ENCODE data around the gene PARD3.

The PARD3 gene

DNA sequence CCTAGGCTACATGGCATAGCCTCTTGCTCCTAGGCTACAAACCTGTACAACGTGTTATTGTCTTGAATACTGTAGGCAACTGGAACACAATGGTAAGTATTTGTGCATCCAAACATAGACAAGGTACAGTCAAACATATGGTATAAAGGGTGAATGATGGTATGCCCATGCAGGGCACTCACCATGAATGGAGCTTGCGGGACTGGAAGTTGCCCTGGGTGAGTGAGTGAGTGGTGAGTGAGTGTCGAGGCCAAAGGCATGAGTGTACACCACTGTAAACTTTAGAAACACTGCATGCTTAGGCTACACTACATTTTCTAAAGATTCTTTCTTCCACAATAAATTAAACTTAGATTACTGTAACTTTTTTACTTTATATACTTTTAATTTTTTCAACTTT is 165.7 kb downstream of the PARD3 start:
- Histone ChIP-seq H3K27ac (ENCODE audit: low read depth, low read length) (no peak overlapping the region), H3K9me2 (replicated peaks; ENCODE audit: insufficient read depth, low read length) (no peaks in the 10 kb centered on the region), H2AFZ (ENCODE audit: low read depth, low read length, severe bottlenecking) (no peak overlapping the region), H4K20me1 (ENCODE audit: low read depth, low read length) (no peaks in the 10 kb centered on the region), H3K9me3 (ENCODE audit: insufficient read depth, low read length) (no peaks in the 10 kb centered on the region), H3K9ac (ENCODE audit: low read length) (no peak overlapping the region), H3K4me3 (ENCODE audit: insufficient read depth, low read length, poor library complexity, severe bottlenecking) (no peak overlapping the region), H3K79me2 (ENCODE audit: insufficient read depth, low read length) (no peaks in the 10 kb centered on the region), H3F3A (ENCODE audit: insufficient read depth) (no peaks in the 10 kb centered on the region), H3K4me2 (ENCODE audit: low read depth, low read length, poor library complexity, severe bottlenecking) (no peak overlapping the region), H3K27me3 (ENCODE audit: low read length) (no peaks in the 10 kb centered on the region), H3K36me3 (ENCODE audit: low read length) (no peaks in the 10 kb centered on the region)
- TF ChIP-seq, protein P1, sequence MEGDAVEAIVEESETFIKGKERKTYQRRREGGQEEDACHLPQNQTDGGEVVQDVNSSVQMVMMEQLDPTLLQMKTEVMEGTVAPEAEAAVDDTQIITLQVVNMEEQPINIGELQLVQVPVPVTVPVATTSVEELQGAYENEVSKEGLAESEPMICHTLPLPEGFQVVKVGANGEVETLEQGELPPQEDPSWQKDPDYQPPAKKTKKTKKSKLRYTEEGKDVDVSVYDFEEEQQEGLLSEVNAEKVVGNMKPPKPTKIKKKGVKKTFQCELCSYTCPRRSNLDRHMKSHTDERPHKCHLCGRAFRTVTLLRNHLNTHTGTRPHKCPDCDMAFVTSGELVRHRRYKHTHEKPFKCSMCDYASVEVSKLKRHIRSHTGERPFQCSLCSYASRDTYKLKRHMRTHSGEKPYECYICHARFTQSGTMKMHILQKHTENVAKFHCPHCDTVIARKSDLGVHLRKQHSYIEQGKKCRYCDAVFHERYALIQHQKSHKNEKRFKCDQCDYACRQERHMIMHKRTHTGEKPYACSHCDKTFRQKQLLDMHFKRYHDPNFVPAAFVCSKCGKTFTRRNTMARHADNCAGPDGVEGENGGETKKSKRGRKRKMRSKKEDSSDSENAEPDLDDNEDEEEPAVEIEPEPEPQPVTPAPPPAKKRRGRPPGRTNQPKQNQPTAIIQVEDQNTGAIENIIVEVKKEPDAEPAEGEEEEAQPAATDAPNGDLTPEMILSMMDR (IDR thresholded peaks at IDR 0.05; ENCODE audit: insufficient read depth, low read length, poor library complexity, severe bottlenecking): no peak
- no peak for TF ChIP-seq EZH2phosphoT487 (conservative IDR thresholded peaks at IDR 0.05; ENCODE audit: low read length)

DNA sequence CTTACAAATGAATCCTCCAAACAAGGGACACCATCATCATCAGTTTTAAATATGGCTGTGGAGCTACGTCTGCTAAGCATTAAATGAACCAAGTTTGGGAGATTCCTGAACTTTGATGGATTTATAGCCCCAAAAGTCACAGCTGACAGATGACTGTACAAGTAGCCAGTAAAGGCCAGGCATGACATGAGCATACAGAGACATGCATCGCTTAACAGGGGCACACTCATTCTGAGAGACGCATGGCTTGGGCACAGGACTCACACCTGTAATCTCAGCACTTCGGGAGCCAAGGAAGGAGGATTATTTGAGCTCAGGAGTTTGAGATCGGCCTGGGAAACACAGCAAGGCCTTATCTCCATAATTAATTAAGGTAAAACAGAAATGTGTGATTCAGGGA is 166.2 kb downstream of the PARD3 start:
- Histone ChIP-seq H4K20me1 (ENCODE audit: low read depth, low read length) (no peaks in the 10 kb centered on the region), H3K79me2 (ENCODE audit: insufficient read depth, low read length) (no peaks in the 10 kb centered on the region), H3K27me3 (ENCODE audit: low read length) (no peaks in the 10 kb centered on the region)

DNA sequence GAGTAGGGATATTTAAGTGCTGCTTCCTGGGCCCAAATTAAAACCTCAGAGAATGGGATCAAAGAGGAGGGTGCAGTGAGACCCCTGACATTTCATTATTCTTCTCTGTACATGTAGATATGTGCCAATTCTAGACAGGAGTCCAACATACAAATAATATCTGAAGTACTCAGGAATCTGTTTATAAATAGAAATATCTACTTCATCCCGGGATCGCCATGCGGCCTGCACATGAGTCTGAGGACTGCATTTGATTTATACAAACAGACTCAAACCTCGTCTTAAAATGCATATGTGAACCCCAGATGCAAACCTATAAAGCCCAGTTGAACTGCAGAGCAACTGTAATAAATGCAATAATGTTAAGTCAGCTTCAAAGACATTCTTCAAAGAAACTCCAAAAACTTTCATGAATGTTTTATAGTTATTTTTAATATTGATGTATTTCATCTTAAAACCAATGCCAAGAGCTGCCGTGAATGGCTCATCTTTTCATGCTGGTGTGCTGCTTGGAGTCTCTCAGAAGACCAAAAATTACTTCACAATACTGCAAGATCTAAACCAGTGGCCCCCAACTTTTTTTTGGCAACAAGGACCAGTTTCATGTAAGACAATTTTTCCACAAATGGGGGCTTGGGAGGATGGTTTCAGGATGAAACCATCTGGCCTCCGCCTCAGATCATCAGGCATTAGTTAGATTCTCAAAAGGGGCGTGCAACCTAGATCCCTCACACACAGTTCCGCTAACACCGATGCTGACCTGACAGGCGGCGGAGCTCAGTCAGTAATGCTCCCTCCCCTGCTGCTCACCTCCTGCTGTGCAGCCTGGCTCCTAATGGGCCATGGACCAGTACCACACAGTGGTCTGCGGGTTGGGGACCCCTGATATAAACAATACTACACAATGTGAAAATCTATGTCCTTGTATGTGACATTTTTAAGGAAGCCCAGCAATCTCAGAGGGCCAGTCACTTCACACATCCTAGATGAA is 166.9 kb downstream of the PARD3 start:
- Histone ChIP-seq H3K4me2 (ENCODE audit: low read depth, low read length, poor library complexity, severe bottlenecking) (no peak overlapping the region), H3K36me3 (ENCODE audit: low read length) (no peaks in the 10 kb centered on the region), H3K9ac (ENCODE audit: low read length) (no peak overlapping the region), H3K79me2 (ENCODE audit: insufficient read depth, low read length) (no peaks in the 10 kb centered on the region), H3K4me3 (ENCODE audit: insufficient read depth, low read length, poor library complexity, severe bottlenecking) (no peak overlapping the region), H3K9me2 (replicated peaks; ENCODE audit: insufficient read depth, low read length) (no peaks in the 10 kb centered on the region), H3K9me3 (ENCODE audit: insufficient read depth, low read length) (no peaks in the 10 kb centered on the region), H3K27ac (ENCODE audit: low read depth, low read length) (no peak overlapping the region), H3F3A (ENCODE audit: insufficient read depth) (no peaks in the 10 kb centered on the region), H3K27me3 (ENCODE audit: low read length) (no peaks in the 10 kb centered on the region), H4K20me1 (ENCODE audit: low read depth, low read length) (no peaks in the 10 kb centered on the region), H2AFZ (ENCODE audit: low read depth, low read length, severe bottlenecking) (no peak overlapping the region)
- TF ChIP-seq, protein P1 (IDR thresholded peaks at IDR 0.05; ENCODE audit: insufficient read depth, low read length, poor library complexity, severe bottlenecking): no peak
- no peak for TF ChIP-seq EZH2phosphoT487 (conservative IDR thresholded peaks at IDR 0.05; ENCODE audit: low read length)

More for the DNA sequence above, 166.2 kb downstream of the PARD3 start:
- H3K9me2 ChIP-seq (replicated peaks; ENCODE audit: insufficient read depth, low read length): no peaks in the 10 kb centered on the region
- no peak overlapping the region for H3K9ac ChIP-seq (ENCODE audit: low read length)
- H3K36me3 ChIP-seq (ENCODE audit: low read length): no peaks in the 10 kb centered on the region
- H2AFZ ChIP-seq (ENCODE audit: low read depth, low read length, severe bottlenecking): no peak overlapping the region
- H3K27ac ChIP-seq (ENCODE audit: low read depth, low read length): no peak overlapping the region
- no peaks in the 10 kb centered on the region for H3F3A ChIP-seq (ENCODE audit: insufficient read depth)
- TF ChIP-seq, protein P1 (IDR thresholded peaks at IDR 0.05; ENCODE audit: insufficient read depth, low read length, poor library complexity, severe bottlenecking): no peak
- no peak for TF ChIP-seq EZH2phosphoT487 (conservative IDR thresholded peaks at IDR 0.05; ENCODE audit: low read length)
- no peak overlapping the region for H3K4me2 ChIP-seq (ENCODE audit: low read depth, low read length, poor library complexity, severe bottlenecking)
- H3K4me3 ChIP-seq (ENCODE audit: insufficient read depth, low read length, poor library complexity, severe bottlenecking): no peak overlapping the region
- H3K9me3 ChIP-seq (ENCODE audit: insufficient read depth, low read length): no peaks in the 10 kb centered on the region
